MM.1S (cell line): ENCODE data around the gene RBKS.

Experiments used
- DNase-seq: peaks from one replicate; pipeline ENCODE4 v3.0.0-alpha.2; 2015
- H2AFZ ChIP-seq: fragments of 300-600 bp; sonication (generic); 2 replicates; pipeline ENCODE4 v1.6.0; 2016; ENCODE audit warnings: antibody characterized with exemption, low read length
- H3F3A ChIP-seq: fragments of 300-600 bp; sonication (generic); 2 replicates; pipeline ENCODE4 v1.6.1; 2016; ENCODE audit warnings: mild to moderate bottlenecking, antibody characterized with exemption, low read length, moderate library complexity, mixed read lengths; ENCODE audit not compliant: insufficient read depth
- H3K27ac ChIP-seq: fragments of 300-600 bp; sonication (generic); 2 replicates; pipeline ENCODE4 v1.5.1; 2016; ENCODE audit warnings: mild to moderate bottlenecking, low read length
- H3K27me3 ChIP-seq: fragments of 300-600 bp; sonication (generic); replicated peaks from 2 replicates; pipeline ENCODE4 v1.6.0; 2016; ENCODE audit warnings: low read length; ENCODE audit not compliant: insufficient read depth
- H3K36me3 ChIP-seq: fragments of 300-600 bp; sonication (generic); replicated peaks from 2 replicates; pipeline ENCODE4 v1.6.1; 2016; ENCODE audit warnings: mild to moderate bottlenecking, low read length, mixed read lengths; ENCODE audit not compliant: insufficient read depth
- H3K4me1 ChIP-seq: fragments of 300-600 bp; sonication (generic); 2 replicates; pipeline ENCODE4 v1.6.1; 2016; ENCODE audit warnings: low read length, mixed read lengths
- H3K4me2 ChIP-seq: fragments of 300-600 bp; sonication (generic); 2 replicates; pipeline ENCODE4 v1.6.0; 2016; ENCODE audit warnings: low read depth, low read length
- H3K4me3 ChIP-seq: fragments of 300-600 bp; sonication (generic); 2 replicates; pipeline ENCODE4 v1.5.1; 2016; ENCODE audit warnings: low read length, mixed read lengths
- H3K79me2 ChIP-seq: fragments of 300-600 bp; sonication (generic); 2 replicates; pipeline ENCODE4 v1.6.1; 2016; ENCODE audit warnings: mixed run types, low read length, mixed read lengths
- H3K9ac ChIP-seq: fragments of 300-600 bp; sonication (generic); 2 replicates; pipeline ENCODE4 v1.6.1; 2016; ENCODE audit warnings: low read length, mixed read lengths
- H3K9me2 ChIP-seq: fragments of 300-600 bp; sonication (generic); replicated peaks from 2 replicates; pipeline ENCODE4 v1.6.1; 2016; ENCODE audit warnings: mild to moderate bottlenecking, low read length, mixed read lengths; ENCODE audit not compliant: insufficient read depth
- H3K9me3 ChIP-seq: fragments of 300-600 bp; sonication (generic); replicated peaks from 2 replicates; pipeline ENCODE4 v1.6.1; 2016; ENCODE audit warnings: mild to moderate bottlenecking, low read length, mixed read lengths; ENCODE audit not compliant: insufficient read depth
- H4K20me1 ChIP-seq: fragments of 300-600 bp; sonication (generic); 2 replicates; pipeline ENCODE4 v1.6.1; 2016; ENCODE audit warnings: mild to moderate bottlenecking, low read length, moderate library complexity, mixed read lengths; ENCODE audit not compliant: insufficient read depth
- EZH2 ChIP-seq: fragments of 300-600 bp; sonication (generic); optimal IDR thresholded peaks from 2 replicates; pipeline ENCODE3; 2017; ENCODE audit warnings: low read depth, mild to moderate bottlenecking, antibody characterized with exemption, low read length, mixed read lengths
- EZH2phosphoT487 ChIP-seq: fragments of 300-600 bp; sonication (generic); IDR thresholded peaks from 2 replicates; pipeline ENCODE4 v1.6.1; 2018; ENCODE audit warnings: antibody characterized with exemption, low read length
- TF ChIP-seq, protein P1 (sequence below): fragments of 300-600 bp; sonication (generic); IDR thresholded peaks from 2 replicates; pipeline ENCODE4 v1.5.1; 2016; ENCODE audit warnings: antibody characterized with exemption, low read length, mixed read lengths

Gene RBKS

GRCh38 chr2:27871802-27872201 is 18.4 kb downstream of the RBKS start:
- Histone ChIP-seq H3K4me3 (no peak overlapping the region), H3K9me2 (no peaks in the 10 kb centered on the region), H3K79me2 (no peaks in the 10 kb centered on the region), H4K20me1 (no peaks in the 10 kb centered on the region), H3K4me1 (no peaks in the 10 kb centered on the region), H3K4me2 (no peak overlapping the region), H3K36me3 (no peaks in the 10 kb centered on the region), H3K27me3 (no peaks in the 10 kb centered on the region), H2AFZ (no peak overlapping the region), H3F3A (no peaks in the 10 kb centered on the region), H3K27ac (no peak overlapping the region), H3K9me3 (no peaks in the 10 kb centered on the region), H3K9ac (no peak overlapping the region)
- TF ChIP-seq, protein P1, sequence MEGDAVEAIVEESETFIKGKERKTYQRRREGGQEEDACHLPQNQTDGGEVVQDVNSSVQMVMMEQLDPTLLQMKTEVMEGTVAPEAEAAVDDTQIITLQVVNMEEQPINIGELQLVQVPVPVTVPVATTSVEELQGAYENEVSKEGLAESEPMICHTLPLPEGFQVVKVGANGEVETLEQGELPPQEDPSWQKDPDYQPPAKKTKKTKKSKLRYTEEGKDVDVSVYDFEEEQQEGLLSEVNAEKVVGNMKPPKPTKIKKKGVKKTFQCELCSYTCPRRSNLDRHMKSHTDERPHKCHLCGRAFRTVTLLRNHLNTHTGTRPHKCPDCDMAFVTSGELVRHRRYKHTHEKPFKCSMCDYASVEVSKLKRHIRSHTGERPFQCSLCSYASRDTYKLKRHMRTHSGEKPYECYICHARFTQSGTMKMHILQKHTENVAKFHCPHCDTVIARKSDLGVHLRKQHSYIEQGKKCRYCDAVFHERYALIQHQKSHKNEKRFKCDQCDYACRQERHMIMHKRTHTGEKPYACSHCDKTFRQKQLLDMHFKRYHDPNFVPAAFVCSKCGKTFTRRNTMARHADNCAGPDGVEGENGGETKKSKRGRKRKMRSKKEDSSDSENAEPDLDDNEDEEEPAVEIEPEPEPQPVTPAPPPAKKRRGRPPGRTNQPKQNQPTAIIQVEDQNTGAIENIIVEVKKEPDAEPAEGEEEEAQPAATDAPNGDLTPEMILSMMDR, result no peak
- TF ChIP-seq EZH2phosphoT487 (no peak), EZH2 (no peak)
- DNase-seq, result no peak

- H3K36me3 ChIP-seq, result no peaks in the 10 kb centered on the region
- H3K27ac ChIP-seq, result no peak overlapping the region
- TF ChIP-seq EZH2, result no peak
- TF ChIP-seq, protein P1, result no peak
- TF ChIP-seq EZH2phosphoT487, result no peak
- H3F3A ChIP-seq, result no peaks in the 10 kb centered on the region
- H4K20me1 ChIP-seq, result no peaks in the 10 kb centered on the region
- no peak overlapping the region for H3K4me3 ChIP-seq
- no peak overlapping the region for H3K9ac ChIP-seq
- H3K4me2 ChIP-seq, result no peak overlapping the region
- H3K9me3 ChIP-seq, result no peaks in the 10 kb centered on the region
- no peaks in the 10 kb centered on the region for H3K27me3 ChIP-seq
- H3K9me2 ChIP-seq, result no peaks in the 10 kb centered on the region
- no peak for DNase-seq
- H2AFZ ChIP-seq, result no peak overlapping the region
- no peaks in the 10 kb centered on the region for H3K79me2 ChIP-seq
- no peaks in the 10 kb centered on the region for H3K4me1 ChIP-seq
Observed at GRCh38 chr2:27870724-27871123, 19.5 kb downstream of the RBKS start.

DNA sequence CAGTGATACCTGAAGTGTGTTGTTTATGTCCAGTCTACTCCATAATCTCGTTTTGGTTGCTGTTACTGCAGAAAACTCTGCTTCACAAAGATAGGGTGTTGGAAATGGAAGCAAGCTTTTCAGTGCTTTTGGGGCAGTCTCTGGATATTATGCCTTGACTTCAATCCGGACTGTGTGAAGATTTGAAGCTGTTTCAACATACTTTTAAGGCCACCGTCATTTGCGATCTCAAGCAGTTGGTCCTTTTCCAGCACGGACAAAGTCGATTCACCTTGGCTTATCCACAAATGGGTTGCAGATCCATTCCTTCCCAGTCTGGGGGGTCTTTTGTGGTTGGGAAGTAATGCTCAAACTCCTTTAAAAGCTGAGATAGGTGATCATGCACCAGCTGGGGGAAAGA is 20.4 kb downstream of the RBKS start:
- Histone ChIP-seq H3K9me2 (no peaks in the 10 kb centered on the region), H3K4me1 (no peaks in the 10 kb centered on the region), H3K27ac (no peak overlapping the region), H4K20me1 (no peaks in the 10 kb centered on the region), H3K36me3 (no peaks in the 10 kb centered on the region), H2AFZ (no peak overlapping the region), H3K4me3 (no peak overlapping the region), H3K27me3 (no peaks in the 10 kb centered on the region), H3F3A (no peaks in the 10 kb centered on the region), H3K4me2 (no peak overlapping the region), H3K9ac (no peak overlapping the region), H3K79me2 (no peaks in the 10 kb centered on the region), H3K9me3 (no peaks in the 10 kb centered on the region)
- DNase-seq, result no peak
- TF ChIP-seq, protein P1, result no peak
- TF ChIP-seq EZH2phosphoT487 (no peak), EZH2 (no peak)
